Measurements from ENCODE around the gene A2ML1.
"Not testable (repeated sequence)": the region's sequence is repeated elsewhere in the genome, so short reads cannot be mapped to it uniquely, and the experiment has no call there.

Gene A2ML1

DNA sequence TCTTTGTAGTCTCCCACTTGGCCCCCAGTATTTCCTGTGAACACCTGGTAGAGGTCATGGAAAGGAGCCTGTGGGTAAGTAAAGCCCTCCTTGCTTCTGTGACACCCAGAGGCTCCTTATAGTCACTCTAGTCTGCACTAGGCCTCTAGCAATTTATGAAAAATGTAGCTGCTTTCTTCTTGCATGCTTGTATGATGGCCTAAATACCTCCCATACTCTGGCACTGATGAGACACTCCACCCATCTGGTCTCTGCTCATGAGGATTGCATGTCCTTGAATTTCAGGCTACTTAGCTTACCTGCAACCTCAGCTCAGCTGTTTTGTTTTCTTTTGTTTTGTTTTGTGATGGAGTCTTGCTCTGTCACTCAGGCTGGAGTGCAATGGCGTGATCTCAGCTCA is 4.6 kb upstream of the A2ML1 start:
- DNase-seq (ENCODE audit: low read depth): no peak

DNA sequence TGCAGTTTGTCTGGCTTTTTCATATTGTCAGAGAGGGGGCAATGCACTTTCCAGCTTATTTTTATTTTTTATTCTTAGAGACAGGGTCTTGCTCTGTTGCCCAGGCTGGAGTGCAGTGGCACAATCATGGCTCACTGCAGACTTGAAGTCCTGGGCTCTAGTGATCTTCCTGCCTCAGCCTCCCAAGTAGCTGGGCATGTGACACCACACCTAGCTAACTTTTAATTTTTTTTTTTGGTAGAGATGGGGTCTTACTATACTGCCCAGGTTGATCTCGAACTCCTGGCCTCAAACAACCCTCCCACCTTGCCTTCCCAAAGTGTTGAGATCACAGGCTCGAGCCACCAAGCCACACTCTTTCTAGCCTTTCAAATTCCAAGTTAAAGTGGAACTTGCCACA is 3.9 kb upstream of the A2ML1 start:
- no peak for DNase-seq (ENCODE audit: low read depth)

DNA sequence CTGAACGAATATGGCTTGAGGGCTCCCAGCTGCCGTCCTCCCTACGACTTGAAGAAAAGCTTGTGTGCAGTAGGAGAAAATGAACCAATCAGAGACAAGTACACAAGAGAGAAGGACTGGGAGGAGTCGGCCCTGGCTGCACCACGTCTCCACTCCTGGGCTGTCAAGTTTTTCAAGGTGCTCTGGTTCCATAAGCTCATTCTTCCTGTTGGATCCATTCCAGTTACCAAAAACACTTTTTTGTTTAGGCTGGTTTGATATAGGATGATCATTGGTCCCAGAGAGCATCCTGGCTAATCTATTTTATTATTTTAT is 2.8 kb upstream of the A2ML1 start:
- no peak for DNase-seq (ENCODE audit: low read depth)

DNA sequence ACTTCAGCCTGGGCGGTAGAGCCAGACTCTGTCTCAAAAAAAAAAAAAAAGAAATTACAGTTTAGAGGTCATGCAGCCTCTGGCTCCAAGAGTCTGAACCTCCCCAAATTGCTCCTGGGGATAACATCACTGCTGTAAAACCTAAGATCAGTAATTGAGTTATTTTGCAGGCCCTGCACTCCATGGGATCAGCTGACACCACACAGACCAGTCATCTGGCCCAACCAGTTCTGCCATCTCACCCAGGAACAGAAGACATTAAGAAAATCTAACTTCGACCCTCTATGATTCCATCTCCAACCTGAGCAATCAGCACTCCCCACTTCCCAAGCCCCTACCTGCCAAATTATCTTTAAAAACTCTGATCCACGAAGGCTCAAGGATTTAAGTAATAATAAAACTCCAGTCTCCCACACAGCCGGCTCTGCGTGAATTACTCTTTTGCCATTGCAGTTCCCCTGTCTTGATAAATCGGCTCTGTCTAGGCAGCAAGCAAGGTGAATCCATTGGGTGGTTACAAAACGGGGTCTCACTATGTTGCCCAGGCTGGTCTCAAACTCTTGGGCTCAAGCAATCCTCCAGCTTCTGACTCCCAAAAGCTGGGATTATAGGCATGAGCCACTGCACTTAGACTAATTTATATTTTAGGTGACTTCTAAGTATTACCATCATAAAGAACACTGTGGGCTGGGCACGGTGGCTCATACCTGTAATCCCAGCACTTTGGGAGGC is 1.6 kb upstream of the A2ML1 start:
- not testable (repeated sequence) for DNase-seq (ENCODE audit: low read depth)

DNA sequence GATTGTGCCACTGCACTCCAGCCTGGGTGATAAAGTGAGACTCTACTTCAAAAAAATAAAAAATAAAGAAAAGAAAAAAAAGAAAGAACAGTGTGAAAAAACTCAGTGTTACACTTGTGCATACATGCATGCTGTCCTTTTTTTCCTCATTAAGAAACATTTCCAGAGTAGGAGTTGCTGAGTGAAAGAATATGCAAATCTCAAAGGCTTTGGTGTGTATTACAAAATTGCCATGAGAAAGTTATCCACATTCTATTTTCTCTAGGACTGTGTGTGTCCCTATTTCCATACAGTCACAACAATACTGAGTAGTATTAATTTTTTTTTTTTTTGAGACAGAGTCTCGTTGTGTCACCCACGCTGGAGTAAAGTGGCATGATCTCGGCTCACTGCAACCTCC is 830 bp upstream of the A2ML1 start:
- no peak for DNase-seq (ENCODE audit: low read depth)

DNA sequence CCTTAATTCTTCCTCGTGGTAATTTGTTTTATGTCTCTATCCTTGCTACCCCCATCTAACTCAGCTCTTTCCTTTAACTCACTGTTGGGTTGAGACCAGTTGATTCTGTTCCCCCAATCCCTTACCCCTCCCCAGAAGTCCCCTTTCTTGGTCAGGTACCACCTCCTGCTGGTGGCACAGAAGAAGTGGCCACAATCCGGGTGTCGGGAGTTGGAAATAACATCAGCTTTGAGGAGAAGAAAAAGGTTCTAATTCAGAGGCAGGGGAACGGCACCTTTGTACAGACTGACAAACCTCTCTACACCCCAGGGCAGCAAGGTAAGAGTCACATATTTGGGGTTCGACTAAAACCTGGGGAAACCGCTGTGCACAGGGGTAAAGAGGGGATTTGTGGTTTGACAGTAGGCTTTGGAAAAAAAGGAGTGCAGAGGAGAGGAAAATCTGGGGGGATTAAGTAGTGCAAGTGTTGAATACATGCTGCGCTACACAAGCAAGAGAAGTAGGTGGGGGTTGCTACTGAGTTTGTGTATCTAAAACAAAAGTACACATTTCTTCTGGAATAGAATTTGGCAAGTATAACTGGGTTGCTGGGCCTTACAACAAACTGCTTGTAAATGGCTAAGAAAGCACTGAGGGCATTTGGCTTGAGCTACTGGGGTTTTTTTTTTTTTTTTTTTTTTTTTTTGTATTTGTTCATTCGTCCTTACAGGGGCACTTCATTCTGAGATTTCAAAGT is 1.3 kb downstream of the A2ML1 start:
- DNase-seq (ENCODE audit: low read depth): no peak

DNA sequence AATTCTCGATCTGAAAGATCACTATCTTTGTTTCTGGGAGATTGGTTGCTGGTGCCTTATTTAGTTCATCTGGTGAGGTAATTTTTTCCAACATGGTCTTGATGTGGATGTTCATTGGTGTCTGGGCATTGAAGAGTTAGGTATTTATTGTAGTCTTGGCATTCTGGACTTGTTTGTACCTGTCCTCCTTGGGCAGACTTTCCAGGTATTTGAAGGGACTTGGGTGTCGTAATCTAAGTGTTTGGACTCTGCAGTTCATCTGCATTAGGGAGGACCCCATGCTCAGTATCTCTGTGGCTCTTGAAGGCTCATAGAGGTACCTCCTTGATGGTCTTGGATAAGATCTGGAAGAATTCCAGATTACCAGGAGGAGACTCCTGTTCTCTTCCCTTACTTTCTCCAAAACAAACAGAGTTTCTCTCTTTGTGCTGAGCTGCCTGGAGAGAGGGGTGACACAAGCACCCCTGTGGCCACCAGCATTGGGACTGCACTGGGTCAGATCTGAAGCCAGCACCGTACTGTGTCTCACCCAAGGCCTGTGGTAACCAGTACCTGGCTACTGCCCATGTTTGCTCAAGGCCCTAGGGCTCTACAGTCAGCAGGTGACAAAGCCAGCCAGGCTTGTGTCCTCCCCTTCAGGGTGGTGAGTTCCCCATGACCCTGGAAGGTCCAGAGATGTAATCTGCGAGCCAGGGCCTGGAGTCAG is 5.3 kb downstream of the A2ML1 start:
- DNase-seq (ENCODE audit: low read depth): no peak

DNA sequence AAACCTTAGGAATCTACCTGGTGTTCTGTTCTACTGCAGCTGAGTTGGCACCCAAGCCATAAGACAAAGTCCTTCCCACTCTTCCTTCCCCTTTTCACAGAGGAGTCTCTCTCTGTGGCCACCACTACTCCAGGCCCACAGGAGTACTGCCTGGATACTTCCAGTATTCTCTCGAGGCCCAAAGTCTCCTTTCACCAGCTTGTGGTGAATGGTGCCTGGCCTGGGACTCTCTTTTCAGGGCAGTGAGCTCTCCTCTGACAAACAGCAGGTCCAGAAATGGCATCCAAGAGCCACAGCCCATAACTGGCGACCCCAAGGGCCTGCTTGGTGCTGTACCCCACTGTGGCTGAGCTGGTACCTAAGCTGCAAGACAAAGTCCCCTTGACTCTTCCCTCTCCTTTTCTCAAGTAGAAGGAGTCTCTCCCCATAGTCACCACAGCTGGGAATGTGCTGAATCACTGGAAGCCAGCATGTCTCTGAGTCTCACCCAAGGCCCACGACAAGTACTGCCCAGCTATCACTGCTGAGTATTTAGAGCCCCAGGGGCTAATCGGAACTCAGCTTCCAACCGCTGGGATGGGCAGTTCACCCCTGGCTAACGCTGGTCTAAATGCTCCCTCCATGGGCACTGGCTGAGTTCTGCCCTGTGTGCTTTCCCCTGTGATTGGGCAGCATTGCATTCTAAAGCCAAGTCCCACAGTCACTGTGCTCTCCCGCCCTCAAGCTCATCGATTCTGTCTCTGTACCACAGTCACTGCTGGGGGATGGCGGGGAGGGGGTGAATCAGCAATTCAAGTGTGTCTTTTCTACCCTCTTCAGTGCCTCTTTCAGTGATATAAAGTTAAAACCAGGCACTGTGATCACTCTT is 6.1 kb downstream of the A2ML1 start:
- DNase-seq (ENCODE audit: low read depth): no peak

DNA sequence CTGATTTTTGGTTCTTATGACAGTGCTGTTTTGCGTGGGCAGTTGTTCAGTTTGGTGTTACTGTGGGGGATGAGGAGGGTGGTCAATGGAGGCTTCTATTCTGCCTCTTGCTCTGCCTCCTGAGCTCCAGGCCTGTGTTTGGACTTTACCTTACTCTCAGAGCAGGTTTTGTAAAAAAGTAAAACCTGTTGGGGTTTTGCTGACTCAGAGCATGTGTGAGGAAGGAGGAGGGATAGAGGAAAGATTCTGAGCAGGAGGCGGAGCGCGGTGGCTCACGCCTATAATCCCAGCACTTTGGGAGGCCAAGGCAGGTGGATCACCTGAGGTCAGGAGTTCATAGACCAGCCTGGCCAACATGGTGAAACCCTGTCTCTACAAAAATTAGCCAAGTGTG is 6.7 kb downstream of the A2ML1 start:
- DNase-seq (ENCODE audit: low read depth): no peak

DNA sequence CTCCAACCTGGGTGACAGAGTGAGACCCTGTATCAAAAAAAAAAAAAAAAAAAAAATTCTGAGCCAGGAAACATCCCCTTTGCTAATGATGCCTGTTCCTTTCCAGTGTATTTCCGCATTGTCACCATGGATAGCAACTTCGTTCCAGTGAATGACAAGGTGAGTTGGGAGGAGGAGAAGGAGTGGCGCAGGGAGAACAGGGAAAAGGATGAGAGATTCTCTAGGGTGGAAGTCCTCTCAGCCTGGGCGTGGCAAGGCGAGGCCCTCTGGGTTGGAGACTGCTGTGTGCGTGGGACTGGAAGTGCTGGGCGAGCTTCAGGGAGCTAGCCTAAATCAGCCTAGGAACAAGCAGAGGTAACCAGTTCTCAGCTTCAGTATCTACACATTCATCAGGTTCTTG is 7.2 kb downstream of the A2ML1 start:
- no peak for DNase-seq (ENCODE audit: low read depth)

DNA sequence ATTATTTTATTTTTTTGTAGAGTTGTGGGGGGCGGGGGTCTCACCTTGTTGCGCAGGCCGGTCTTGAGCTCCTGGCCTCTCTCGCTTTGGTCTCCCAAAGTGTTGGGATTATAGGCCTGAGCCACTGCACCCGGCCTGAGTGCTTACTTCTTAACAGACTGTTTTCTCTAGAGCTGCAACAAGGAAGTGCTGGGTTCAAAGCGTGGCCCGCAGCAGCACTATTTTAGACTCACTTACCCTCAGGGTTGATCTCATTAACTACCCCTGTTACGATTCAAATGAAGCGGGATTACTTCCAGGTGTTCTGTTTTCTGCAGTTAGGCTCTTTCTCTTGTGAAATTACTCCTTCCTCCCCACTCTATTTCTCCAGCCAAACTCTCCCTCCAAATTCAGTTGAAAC is 8.7 kb downstream of the A2ML1 start:
- no peak for DNase-seq (ENCODE audit: low read depth)

DNA sequence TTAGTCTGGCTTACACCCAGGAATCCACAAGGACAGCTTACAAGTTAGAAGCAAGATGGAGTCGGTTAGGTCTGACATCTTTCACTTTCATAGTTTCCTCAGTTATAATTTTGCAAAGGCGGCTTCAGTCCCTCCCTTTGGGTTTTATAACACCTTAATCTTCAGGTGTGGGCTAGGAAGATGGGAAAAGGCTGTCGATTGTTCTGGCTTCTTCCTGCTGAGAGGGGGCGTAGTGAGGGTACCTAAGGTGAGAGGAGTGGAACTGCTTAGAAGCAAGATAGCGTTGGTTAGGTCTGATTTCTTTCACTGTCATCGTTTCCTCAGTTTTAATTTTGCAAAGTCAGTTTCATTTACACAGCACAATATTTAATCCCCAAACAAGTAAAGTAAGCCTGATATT is 10.1 kb downstream of the A2ML1 start:
- no peak for DNase-seq (ENCODE audit: low read depth)

DNA sequence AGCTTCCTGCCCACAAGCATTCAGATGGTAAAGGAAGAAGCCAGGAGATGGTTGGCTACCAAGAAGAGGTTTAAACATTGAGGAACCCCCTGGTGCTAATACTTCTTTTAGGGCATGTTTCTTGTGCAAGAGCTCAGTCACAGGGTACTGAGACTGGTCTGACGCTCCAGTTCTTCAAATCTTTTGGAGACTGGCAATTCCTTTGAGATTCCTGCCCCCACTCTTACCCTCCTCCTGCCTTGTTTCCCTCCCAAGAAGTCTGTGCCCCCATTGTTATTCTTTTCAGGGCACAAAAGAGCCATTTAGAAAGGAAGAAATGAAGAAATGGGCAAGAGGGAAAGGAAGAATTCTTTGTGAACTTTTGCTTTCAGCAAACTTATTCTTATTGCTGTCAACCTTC is 11.8 kb downstream of the A2ML1 start:
- no peak for DNase-seq (ENCODE audit: low read depth)

DNA sequence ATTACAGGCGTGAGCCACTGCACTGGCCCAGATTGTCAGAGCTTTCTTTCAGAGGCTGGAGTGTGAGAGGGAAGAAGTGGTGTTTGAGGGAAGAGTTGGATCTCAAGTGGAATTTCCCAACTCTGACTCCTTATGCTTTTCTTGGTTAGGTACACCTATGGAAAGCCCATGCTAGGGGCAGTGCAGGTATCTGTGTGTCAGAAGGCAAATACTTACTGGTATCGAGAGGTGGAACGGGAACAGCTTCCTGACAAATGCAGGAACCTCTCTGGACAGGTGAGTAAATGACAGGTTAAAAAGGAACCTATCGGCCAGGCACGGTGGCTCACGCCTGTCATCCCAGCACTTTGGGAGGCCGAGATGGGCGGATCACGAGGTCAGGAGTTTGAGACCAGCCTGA is 14.9 kb downstream of the A2ML1 start:
- DNase-seq (ENCODE audit: low read depth): no peak

DNA sequence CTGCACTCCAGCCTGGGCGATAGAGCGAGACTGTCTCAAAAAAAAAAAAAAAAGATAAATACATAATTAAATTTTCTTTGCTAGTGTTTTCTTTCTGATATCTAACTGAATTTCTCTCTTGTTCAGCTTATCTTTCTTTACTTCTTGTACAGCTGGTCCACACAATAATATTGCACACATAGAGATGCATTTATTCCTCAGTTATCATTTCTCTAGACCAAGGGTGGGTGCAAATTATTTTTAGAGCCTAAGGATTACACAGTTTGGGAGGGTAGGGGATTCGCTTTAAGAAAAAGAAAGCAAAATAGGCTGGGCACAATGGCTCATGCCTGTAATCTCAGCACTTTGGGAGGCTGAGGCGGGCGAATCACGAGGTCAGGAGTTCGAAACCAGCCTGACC is 17.9 kb downstream of the A2ML1 start:
- DNase-seq (ENCODE audit: low read depth): no peak

DNA sequence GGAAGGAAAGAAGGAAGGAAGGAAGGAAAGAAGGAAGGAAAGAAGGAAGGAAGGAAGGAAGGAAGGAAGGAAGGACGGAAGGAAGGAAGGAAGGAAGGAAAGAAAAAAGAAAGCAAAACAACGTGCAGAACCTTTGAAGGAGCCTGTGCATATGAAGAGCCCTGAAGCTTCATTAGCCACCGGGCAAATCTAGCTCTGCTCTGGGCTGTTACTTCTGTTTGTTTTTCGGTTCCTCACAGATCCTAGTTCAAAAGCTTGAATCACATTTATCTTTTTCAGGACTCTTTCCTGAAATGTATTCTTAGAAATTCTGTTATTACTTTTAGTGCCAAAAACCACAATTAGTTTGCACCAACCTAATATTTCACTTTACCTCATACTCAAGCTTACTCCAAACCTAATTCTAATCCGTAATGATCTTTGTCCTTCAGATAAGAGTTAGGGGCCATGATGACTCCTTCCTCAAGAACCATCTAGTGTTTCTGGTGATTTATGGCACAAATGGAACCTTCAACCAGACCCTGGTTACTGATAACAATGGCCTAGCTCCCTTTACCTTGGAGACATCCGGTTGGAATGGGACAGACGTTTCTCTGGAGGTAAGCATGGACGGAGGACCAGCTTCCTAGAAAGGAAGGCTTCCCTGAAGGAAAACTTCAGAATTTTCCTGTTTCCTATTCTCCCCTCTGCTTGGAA is 18.7 kb downstream of the A2ML1 start:
- DNase-seq (ENCODE audit: low read depth): no peak

DNA sequence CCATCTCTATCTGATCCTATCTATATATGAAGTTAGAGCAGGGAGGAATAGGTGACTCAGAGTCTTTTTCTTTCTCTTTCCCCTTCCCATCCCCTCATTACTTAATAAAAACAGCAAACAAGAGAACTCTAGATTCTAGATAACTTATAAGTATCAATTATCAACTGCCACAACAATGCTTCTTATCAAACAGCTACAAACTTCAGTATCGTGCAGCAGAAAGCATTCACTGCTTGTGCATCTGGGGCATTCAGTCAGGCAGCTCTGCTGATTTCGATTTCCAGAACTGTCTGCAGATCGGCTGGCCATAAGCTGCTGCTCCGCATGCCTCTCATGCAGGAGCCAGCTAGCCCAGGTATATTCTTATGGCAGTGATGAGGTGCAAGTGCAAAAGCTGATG is 19.4 kb downstream of the A2ML1 start:
- no peak for DNase-seq (ENCODE audit: low read depth)

DNA sequence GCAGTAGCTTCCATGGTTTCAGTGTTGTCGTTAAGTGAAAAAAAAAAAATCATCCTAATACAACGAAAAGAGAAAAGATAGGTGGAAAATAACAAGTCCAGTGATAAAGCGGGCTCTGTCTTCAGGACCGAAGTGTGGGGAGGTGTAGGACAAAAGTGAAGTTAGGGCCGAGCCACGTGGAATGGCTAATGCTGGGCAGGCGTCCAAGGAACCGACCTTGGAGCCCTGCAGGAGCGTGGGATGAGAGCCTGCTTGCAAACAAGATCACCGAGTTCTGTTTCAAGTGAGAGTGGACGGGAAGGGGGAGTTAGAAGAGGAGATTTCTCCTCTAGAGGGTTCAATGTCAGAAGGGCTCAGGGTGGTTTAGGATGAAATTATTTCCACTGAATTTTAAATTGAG is 22.2 kb downstream of the A2ML1 start:
- no peak for DNase-seq (ENCODE audit: low read depth)

DNA sequence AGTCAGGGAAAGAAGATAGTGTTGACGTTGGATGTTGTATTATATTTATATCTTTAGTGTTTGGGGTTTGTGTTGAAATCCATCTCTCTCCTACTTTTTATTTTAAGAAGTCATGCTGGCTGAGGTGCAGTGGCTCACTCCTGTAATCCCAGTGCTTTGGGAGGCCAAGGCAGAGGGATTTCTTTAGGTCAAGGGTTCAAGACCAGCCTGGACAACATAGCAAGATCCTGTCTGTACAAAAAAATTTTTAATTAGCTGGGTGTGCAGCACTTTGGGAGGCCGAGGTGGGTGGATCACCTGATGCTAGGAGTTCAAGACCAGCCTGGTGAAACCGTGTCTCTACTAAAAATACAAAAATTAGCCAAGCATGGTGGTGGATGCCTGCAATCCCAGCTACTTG is 23.9 kb downstream of the A2ML1 start:
- DNase-seq (ENCODE audit: low read depth): no peak

DNA sequence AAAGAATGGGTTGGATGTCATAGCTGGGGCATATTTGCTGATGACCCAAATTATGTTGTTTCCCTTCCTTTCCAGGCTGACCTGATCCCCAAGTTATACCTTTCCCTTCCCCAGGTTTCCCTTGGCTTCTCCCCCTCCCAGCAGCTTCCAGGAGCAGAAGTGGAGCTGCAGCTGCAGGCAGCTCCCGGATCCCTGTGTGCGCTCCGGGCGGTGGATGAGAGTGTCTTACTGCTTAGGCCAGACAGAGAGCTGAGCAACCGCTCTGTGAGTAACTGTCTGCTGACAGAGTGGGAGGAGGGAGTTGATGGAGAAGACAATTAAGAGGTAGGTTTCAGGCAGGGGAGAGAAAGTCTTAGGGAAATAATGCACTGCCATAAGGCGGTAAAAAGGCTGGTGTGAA is 25.0 kb downstream of the A2ML1 start:
- DNase-seq (ENCODE audit: low read depth): no peak

DNA sequence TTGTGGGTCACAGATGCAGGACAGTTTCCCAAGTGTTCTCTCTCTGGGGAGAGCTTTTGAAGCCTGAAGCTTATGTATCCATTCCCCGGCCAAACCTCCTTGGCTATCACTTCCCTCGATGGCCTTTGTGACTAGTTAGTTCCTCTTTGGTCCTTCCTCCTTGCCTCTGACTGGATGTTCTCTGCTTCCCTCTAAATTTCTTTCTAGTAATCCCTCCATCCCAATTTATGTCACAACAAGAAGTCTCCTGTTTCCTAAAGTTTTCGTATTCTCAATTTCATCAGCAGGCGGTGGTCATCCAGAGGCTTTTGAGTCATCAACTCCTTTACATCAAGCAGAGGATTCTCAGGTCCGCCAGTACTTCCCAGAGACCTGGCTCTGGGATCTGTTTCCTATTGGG is 27.5 kb downstream of the A2ML1 start:
- DNase-seq (ENCODE audit: low read depth): no peak

DNA sequence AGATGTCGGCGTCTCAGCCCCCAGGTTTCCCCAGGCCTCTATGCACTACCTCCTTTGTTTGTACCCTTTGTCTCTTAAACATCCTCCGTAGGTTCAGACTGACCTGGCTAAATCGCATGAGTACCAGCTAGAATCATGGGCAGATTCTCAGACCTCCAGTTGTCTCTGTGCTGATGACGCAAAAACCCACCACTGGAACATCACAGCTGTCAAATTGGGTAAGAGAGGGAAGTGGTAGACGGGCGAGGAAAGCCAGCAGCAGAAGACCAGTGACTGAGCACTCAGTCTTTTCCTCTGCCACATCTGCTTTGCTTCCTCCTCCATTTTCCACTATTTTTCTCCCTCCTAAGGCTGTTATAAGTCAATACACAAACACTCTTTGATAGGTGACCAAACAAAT is 29.7 kb downstream of the A2ML1 start:
- no peak for DNase-seq (ENCODE audit: low read depth)

All from activated gamma-delta T cell treated with anti-CD3 and anti-CD28 coated beads, Interleukin-2, amount 50 U/mL, for 16 hours (primary cell).